MM.1S (cell line): Measurements from ENCODE around the gene POPDC2.

Experiments used
- CTCF ChIP-seq: fragments of 300-600 bp; sonication (generic); IDR thresholded peaks from 2 replicates; pipeline ENCODE4 v1.5.1; 2016; ENCODE audit warnings: antibody characterized with exemption, low read length, mixed read lengths
- EZH2 ChIP-seq: fragments of 300-600 bp; sonication (generic); optimal IDR thresholded peaks from 2 replicates; pipeline ENCODE3; 2017; ENCODE audit warnings: low read depth, mild to moderate bottlenecking, antibody characterized with exemption, low read length, mixed read lengths
- EZH2phosphoT487 ChIP-seq: fragments of 300-600 bp; sonication (generic); IDR thresholded peaks from 2 replicates; pipeline ENCODE4 v1.6.1; 2018; ENCODE audit warnings: antibody characterized with exemption, low read length

- TF ChIP-seq CTCF (no peak), EZH2 (no peak), EZH2phosphoT487 (no peak)
Measured at GRCh38 chr3:119637679-119638477, 22.5 kb downstream of the POPDC2 start.
